Lung (tissue), 12 donors: ENCODE measurements around the gene MED27. TPM values are rescaled to one million over a fixed set of nuclear protein-coding genes. Genes with fewer than 3 reads are reported as not detected.
"Not testable (repeated sequence)": the region's sequence is repeated elsewhere in the genome, so short reads cannot be mapped to it uniquely, and the experiment has no call there.

Source experiments
- ATAC-seq: fragments of 200-7000 bp; cut with Tn5 transposase; one replicate; pipeline ENCODE4 v1.9.1; 2020; ENCODE audit warnings: moderate number of reproducible peaks; ENCODE audit not compliant: insufficient read depth, low FRiP score
- DNase-seq, 3 donors: peaks; one replicate each; pipeline ENCODE4 v3.0.0-alpha.2; 2013 to 2017
- H3K27ac ChIP-seq, 2 donors: one replicate each; pipeline ENCODE4 v1.5.1; 2013; ENCODE audit warnings: mild to moderate bottlenecking in 2 of 2, moderate library complexity in 2 of 2, control low read depth in 1 of 2, inconsistent platforms in 1 of 2, low read depth in 1 of 2, low read length in 1 of 2
- H3K27me3 ChIP-seq, 3 donors: one replicate each; pipeline ENCODE4 v1.5.1; 2013; ENCODE audit warnings: low read length in 2 of 3; ENCODE audit not compliant: control insufficient read depth in 3 of 3, insufficient read depth in 3 of 3
- H3K36me3 ChIP-seq, 4 donors: one replicate each; pipeline ENCODE4 v1.5.1; 2013; ENCODE audit warnings: low read length in 4 of 4, mild to moderate bottlenecking in 1 of 4, moderate library complexity in 1 of 4; ENCODE audit not compliant: control insufficient read depth in 4 of 4, insufficient read depth in 4 of 4
- H3K4me1 ChIP-seq, 5 donors: one replicate each; pipeline ENCODE4 v1.5.1; 2013; ENCODE audit warnings: low read length in 5 of 5, mild to moderate bottlenecking in 2 of 5, moderate library complexity in 1 of 5; ENCODE audit not compliant: control insufficient read depth in 5 of 5, insufficient read depth in 5 of 5
- H3K4me3 ChIP-seq: one replicate; pipeline ENCODE4 v1.5.1; 2013; ENCODE audit warnings: mild to moderate bottlenecking, control low read depth, moderate library complexity
- H3K9ac ChIP-seq, 2 donors: one replicate each; pipeline ENCODE4 v1.5.1; 2013; ENCODE audit warnings: low read length in 2 of 2, control low read depth in 1 of 2; ENCODE audit not compliant: insufficient read depth in 1 of 2
- H3K9me3 ChIP-seq, 4 donors: one replicate each; pipeline ENCODE4 v1.5.1; 2013; ENCODE audit warnings: low read length in 3 of 4, mild to moderate bottlenecking in 1 of 4, moderate library complexity in 1 of 4; ENCODE audit not compliant: control insufficient read depth in 4 of 4, insufficient read depth in 3 of 4
- CTCF ChIP-seq: IDR thresholded peaks from 2 replicates; pipeline ENCODE4 v1.5.1; 2012; ENCODE audit warnings: mild to moderate bottlenecking; ENCODE audit errors: control extremely low read depth, extremely low read depth
- WGBS, 2 donors: extraction: QIAGEN DNeasy Blood & Tissue Kit; methylation state at CpG; one replicate each; pipeline ENCODE4 v1.1.7; 2013; 5-methylcytosine and 5-hydroxymethylcytosine counted together
- polyA plus RNA-seq, 2 donors: library from polyadenylated mRNA; stranded (reverse); fragments of 200-250 nt; gene quantifications; one replicate each; pipeline ENCODE4 v1.2.1, GENCODE V29; 2013
- total RNA-seq, 2 donors: library from RNA; depleted of rRNA in 1 of 2; stranded (reverse); fragments of >200 nt in 1 of 2; gene quantifications; one replicate each; pipeline ENCODE4 v1.2.1, GENCODE V29; 2014 to 2021
- donor health status: control.
- donor health status: control.
- donor health status: Bipolar disorder and iron deficiency.
- donor health status: healthy.
- donor health status: DM: yes; HTN: yes; CAD: no.

The MED27 gene
- total and polyA plus RNA-seq, 4 donors, result 9.8 to 22.3 (median 16.7) TPM

- no peak overlapping the region for H3K4me3 ChIP-seq
- H3K27ac ChIP-seq, result no peak overlapping the region
- 92 to 94% methylated on average over 4 of the region's 4 CpGs for WGBS, 2 donors
- no peaks in the 10 kb centered on the region for H3K9me3 ChIP-seq
- H3K36me3 ChIP-seq, result peaks cover 0 to 7% (median 0%) of the 10 kb centered on the region in 4 donors
- no peak for TF ChIP-seq CTCF
- DNase-seq (no peak), ATAC-seq (no peak)
- H3K9ac ChIP-seq, result no peak overlapping the region
- no peaks in the 10 kb centered on the region for H3K27me3 ChIP-seq
- H3K4me1 ChIP-seq, result peaks cover 0 to 2% (median 0%) of the 10 kb centered on the region in 5 donors
Observed at GRCh38 chr9:132062806-132063205, 16.9 kb downstream of the MED27 start.

DNA sequence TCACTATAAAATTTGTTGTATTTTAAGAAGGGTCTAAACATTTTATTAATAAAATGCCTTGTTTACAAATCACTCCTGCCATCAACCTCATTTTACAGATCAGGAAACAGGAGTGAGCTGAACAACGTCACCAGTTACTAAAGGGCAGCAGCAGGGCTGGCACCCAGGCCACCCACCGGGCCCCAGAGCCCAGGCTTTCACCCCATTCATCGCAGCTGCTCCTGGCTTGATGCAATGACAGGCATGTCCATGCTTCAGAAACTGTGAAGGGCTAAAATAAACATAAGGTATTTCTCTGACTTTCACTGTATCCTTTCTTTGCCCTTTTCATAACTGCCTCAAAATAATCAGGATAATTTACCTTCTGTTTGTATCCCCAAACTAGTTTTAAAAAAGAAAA is 18.1 kb downstream of the MED27 start:
- DNase-seq, result no peak
- 85 to 86% methylated on average over 3 of the region's 3 CpGs for WGBS, 2 donors
- no peaks in the 10 kb centered on the region for H3K27me3 ChIP-seq

GRCh38 chr9:132059361-132059760 is 20.3 kb downstream of the MED27 start:
- ATAC-seq, result no peak
- 97 to 99% methylated on average over 8 of the region's 8 CpGs for WGBS, 2 donors
- Histone ChIP-seq H3K27me3 (no peaks in the 10 kb centered on the region), H3K4me3 (no peak overlapping the region), H3K36me3 (no peaks in the 10 kb centered on the region), H3K9ac (no peak overlapping the region), H3K4me1 (peaks cover 0 to 2% (median 0%) of the 10 kb centered on the region in 5 donors), H3K9me3 (no peaks in the 10 kb centered on the region), H3K27ac (no peak overlapping the region)
- no peak for DNase-seq
- TF ChIP-seq CTCF, result no peak

More for the DNA sequence above, 18.1 kb downstream of the MED27 start:
- ATAC-seq, result no peak
- Histone ChIP-seq H3K27ac (no peak overlapping the region), H3K9ac (no peak overlapping the region), H3K9me3 (no peaks in the 10 kb centered on the region), H3K36me3 (peaks cover 0 to 7% (median 0%) of the 10 kb centered on the region in 4 donors), H3K4me1 (peaks cover 0 to 2% (median 0%) of the 10 kb centered on the region in 5 donors), H3K4me3 (no peak overlapping the region)
- no peak for TF ChIP-seq CTCF

- H3K4me3 ChIP-seq, H3K27ac ChIP-seq, H3K9ac ChIP-seq, H3K9me3 ChIP-seq, H3K36me3 ChIP-seq, H3K4me1 ChIP-seq, DNase-seq, ATAC-seq, H3K27me3 ChIP-seq: not testable (repeated sequence)
- WGBS, 2 donors, result 80 to 87% methylated on average over 6 of the region's 6 CpGs
Observed at GRCh38 chr9:132058226-132058625, 21.4 kb downstream of the MED27 start.
